ENCODE data around the gene BBS10. TPM values are rescaled to one million over a fixed set of nuclear protein-coding genes. Genes with fewer than 3 reads are reported as not detected.

Gene BBS10
- total RNA-seq, 1 donor = 21.3 TPM

- no peak for DNase-seq (ENCODE audit: low read depth)
- no peak overlapping the region for H3K4me3 ChIP-seq (ENCODE audit: low read depth, low read length)
- no peak for TF ChIP-seq CTCF (IDR thresholded peaks at IDR 0.05; ENCODE audit: insufficient read depth, low read length)
Measured at GRCh38 chr12:76316468-76316867, 31.7 kb downstream of the BBS10 start.

GRCh38 chr12:76313299-76313698, 34.9 kb downstream of the BBS10 start:
- DNase-seq (ENCODE audit: low read depth) = no peak
- no peak overlapping the region for H3K4me3 ChIP-seq (ENCODE audit: low read depth, low read length)
- TF ChIP-seq CTCF (IDR thresholded peaks at IDR 0.05; ENCODE audit: insufficient read depth, low read length) = no peak

- TF ChIP-seq CTCF (IDR thresholded peaks at IDR 0.05; ENCODE audit: insufficient read depth, low read length) = no peak
- no peak overlapping the region for H3K4me3 ChIP-seq (ENCODE audit: low read depth, low read length)
- DNase-seq (ENCODE audit: low read depth) = no peak
Measured at GRCh38 chr12:76312315-76312714, 35.9 kb downstream of the BBS10 start.

- peak; percentile 24 for DNase-seq (ENCODE audit: low read depth)
- no peak for TF ChIP-seq CTCF (IDR thresholded peaks at IDR 0.05; ENCODE audit: insufficient read depth, low read length)
- no peak overlapping the region for H3K4me3 ChIP-seq (ENCODE audit: low read depth, low read length)
Measured at GRCh38 chr12:76311796-76312195, 36.4 kb downstream of the BBS10 start.

- no peak overlapping the region for H3K4me3 ChIP-seq (ENCODE audit: low read depth, low read length)
- TF ChIP-seq CTCF (IDR thresholded peaks at IDR 0.05; ENCODE audit: insufficient read depth, low read length) = no peak
- peak; percentile 48 for DNase-seq (ENCODE audit: low read depth)
Measured at GRCh38 chr12:76310110-76310509, 38.1 kb downstream of the BBS10 start.

GRCh38 chr12:76308866-76309265, 39.3 kb downstream of the BBS10 start:
- H3K4me3 ChIP-seq (ENCODE audit: low read depth, low read length) = no peak overlapping the region
- TF ChIP-seq CTCF (IDR thresholded peaks at IDR 0.05; ENCODE audit: insufficient read depth, low read length) = no peak
- DNase-seq (ENCODE audit: low read depth) = peak; percentile 32

GRCh38 chr12:76307083-76307482, 41.1 kb downstream of the BBS10 start:
- TF ChIP-seq CTCF (IDR thresholded peaks at IDR 0.05; ENCODE audit: insufficient read depth, low read length) = no peak
- no peak for DNase-seq (ENCODE audit: low read depth)
- H3K4me3 ChIP-seq (ENCODE audit: low read depth, low read length) = no peak overlapping the region

Data from fibroblast of the aortic adventitia (primary cell).